A673 (cell line): ENCODE results near the gene CDK19.

ENCODE experiments used
- EZH2 ChIP-seq: fragments of 200-600 bp; sonication (generic); IDR thresholded peaks from 2 replicates; pipeline ENCODE4 v1.6.1; 2017; ENCODE audit warnings: borderline replicate concordance, low read depth, mild to moderate bottlenecking, mixed read lengths, antibody characterized with exemption, low read length; ENCODE audit not compliant: poor library complexity, severe bottlenecking
- TF ChIP-seq, protein P1 (sequence below): fragments of 300-800, 200-600 bp; sonication (generic); conservative IDR thresholded peaks from 2 replicates; pipeline ENCODE4 v1.5.1; 2017; ENCODE audit warnings: low read depth, mild to moderate bottlenecking, antibody characterized with exemption, low read length, moderate library complexity, mixed read lengths

- TF ChIP-seq, protein P1, sequence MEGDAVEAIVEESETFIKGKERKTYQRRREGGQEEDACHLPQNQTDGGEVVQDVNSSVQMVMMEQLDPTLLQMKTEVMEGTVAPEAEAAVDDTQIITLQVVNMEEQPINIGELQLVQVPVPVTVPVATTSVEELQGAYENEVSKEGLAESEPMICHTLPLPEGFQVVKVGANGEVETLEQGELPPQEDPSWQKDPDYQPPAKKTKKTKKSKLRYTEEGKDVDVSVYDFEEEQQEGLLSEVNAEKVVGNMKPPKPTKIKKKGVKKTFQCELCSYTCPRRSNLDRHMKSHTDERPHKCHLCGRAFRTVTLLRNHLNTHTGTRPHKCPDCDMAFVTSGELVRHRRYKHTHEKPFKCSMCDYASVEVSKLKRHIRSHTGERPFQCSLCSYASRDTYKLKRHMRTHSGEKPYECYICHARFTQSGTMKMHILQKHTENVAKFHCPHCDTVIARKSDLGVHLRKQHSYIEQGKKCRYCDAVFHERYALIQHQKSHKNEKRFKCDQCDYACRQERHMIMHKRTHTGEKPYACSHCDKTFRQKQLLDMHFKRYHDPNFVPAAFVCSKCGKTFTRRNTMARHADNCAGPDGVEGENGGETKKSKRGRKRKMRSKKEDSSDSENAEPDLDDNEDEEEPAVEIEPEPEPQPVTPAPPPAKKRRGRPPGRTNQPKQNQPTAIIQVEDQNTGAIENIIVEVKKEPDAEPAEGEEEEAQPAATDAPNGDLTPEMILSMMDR = no peak
- no peak for TF ChIP-seq EZH2
These were observed 109.7 kb downstream of the CDK19 start for GRCh38 chr6:110705543-110705942.
